ENCODE results near the gene PPID.
"Not testable (repeated sequence)": the region's sequence is repeated elsewhere in the genome, so short reads cannot be mapped to it uniquely, and the experiment has no call there.

- TF ChIP-seq POLR2AphosphoS5 (IDR thresholded peaks at IDR 0.05; ENCODE audit: insufficient read depth in 1 of 2, low read depth in 1 of 2); CTCF (IDR thresholded peaks at IDR 0.05): not testable (repeated sequence)
Measured at GRCh38 chr4:158746537-158746936, 23.3 kb upstream of the PPID start.

All from vagina (tissue), 2 donors.